Right ventricle myocardium superior (tissue), 1 donor: ENCODE measurements around the gene DAPP1. TPM values are rescaled to one million over a fixed set of nuclear protein-coding genes. Genes with fewer than 3 reads are reported as not detected.
A peak's percentile ranks its signal among the peaks of the same experiment; 100 is the strongest.

ENCODE experiments used
- ATAC-seq: fragments of 200-7000 bp; cut with Tn5 transposase; one replicate; pipeline ENCODE4 v1.9.1; 2020; ENCODE audit warnings: mild to moderate bottlenecking; ENCODE audit not compliant: poor library complexity
- DNase-seq: peaks from one replicate; pipeline ENCODE4 v3.0.0-alpha.2; 2020
- intact Hi-C: fragments of 100-400 bp; cut with DNase I; formaldehyde crosslinking; loops from one replicate; pipeline ENCODE4 v1.11.2; 2022
- total RNA-seq: library from RNA; stranded (reverse); fragmentation: NEBNext Ultra II Directional; extraction: Animal tissue kit (Norgen Biotek cat#: 25700); gene quantifications from one replicate; pipeline ENCODE4 v1.2.1, GENCODE V29; 2021
- donor health status: DM: no; HTN: yes; CAD: no; lungs with severe emphysema.

Gene DAPP1
- total RNA-seq, 1 donor from 2014 or later: 0.51 TPM

DNA sequence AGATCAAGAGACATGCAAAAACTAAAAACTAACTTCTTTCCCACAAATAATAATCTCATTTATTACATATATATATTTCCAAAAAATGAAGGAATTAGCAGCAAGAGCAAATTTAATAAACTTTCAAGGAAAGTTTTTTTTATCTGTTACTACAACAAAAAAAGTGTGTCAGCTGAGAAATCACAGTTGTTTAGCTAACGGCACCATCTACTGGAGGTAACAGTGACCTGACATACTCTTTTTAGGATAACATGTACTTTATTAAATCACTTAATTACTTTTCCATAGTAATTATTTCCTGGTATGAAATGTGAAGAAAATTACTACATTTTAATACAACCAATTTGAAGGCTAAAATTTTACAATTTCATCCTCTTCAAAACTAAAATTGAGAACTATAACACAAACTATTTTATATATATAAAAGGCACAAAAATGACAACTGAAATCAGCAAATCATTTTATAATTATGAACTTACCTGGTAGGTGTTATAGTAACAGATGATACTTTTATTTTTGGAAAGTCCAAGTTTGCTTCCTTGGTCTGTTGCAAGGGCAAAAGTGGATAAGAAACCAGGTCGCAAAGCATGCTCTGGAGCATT, 68.5 kb downstream of the DAPP1 start:
- intact Hi-C loops: loop anchor here (5.0 kb wide), 1 partner anchor 323 kb away; the partner anchor contains the start of gene TRMT10A
- ATAC-seq (peak; percentile 51), DNase-seq (no peak)

DNA sequence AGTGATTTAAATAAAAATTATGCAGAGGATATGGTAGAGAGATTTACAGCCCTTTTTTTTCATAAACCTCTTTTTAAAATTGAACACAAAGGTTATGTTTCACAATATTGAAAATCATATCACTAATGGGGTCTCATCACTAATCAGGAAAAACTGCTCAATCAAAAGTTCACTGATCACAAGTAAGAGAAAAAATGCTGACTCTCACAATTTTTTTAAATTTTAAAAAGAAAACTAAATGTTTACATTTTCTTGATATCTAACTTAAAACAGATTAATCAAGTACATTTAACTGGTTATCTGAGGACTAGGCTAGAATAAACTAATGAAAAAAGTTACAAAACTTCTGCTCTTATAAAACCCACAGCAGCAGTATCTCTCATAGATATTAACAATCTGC, 69.1 kb downstream of the DAPP1 start:
- intact Hi-C loops: loop anchor here (5.0 kb wide), 1 partner anchor 323 kb away; the partner anchor contains the start of gene TRMT10A
- no peak for ATAC-seq
- DNase-seq: no peak

DNA sequence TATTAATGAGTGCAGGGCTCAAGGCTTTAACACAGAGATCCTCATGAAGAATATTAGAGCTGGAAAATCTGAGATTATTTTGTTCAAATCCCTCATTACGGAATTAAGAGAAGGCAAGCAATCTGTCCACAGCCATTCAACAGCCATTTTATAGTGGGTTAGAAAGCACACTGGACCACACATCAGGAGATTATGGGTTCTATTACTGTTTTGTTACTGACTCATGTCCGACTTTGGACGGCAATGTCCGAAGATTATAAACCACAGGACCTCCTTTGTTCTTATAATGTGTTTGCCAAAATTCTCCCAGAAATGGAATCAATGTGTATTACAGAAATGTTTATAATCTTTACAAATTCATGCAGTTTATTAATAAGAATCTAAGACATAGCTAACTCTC, 69.5 kb downstream of the DAPP1 start:
- intact Hi-C loops: loop anchor here (5.0 kb wide), 1 partner anchor 324 kb away; the partner anchor contains the start of gene TRMT10A
- no peak for DNase-seq
- no peak for ATAC-seq

DNA sequence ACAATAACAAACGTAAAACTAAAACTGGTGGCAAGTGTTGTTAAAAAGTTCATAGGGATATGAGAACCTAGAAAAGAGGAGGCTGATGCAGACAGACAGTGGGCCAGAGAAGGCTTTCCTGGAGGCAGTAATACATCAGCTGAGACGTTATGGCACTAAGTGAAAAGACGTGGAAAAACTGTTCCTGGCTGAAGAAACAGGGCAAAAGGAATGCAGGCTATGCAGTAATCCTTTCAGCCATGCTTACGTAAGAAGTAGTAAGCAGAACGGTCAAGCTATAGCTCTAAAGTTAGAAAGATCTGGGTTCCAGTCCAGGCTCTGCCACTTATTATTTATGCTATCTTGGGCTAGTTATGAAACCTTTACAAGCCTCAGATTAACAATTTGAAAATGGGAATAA, 71.2 kb downstream of the DAPP1 start:
- intact Hi-C loops: loop anchor here (5.0 kb wide), 1 partner anchor 326 kb away; the partner anchor contains the start of gene TRMT10A
- no peak for ATAC-seq

DNA sequence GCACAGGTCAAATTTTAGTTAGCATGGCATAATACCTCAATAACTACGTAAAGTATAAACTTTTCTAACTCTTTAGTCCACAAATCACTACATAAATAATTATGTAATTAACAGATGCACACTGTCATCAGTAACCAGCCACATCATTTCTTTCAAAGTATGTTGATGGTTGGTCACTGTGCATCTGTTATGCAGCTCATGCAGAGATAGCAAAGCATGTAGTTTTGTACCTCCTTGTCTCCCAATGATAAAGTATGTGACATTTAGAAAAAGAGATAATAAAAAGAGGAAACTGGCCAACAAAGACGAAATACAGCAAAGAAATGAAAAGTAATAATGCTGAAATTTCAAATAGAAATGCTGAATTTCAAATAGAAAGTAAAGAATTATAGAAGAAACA, 74.7 kb downstream of the DAPP1 start:
- ATAC-seq: no peak
- DNase-seq: no peak
- intact Hi-C loops: no loop called here

More for the DNA sequence above, 71.2 kb downstream of the DAPP1 start:
- no peak for DNase-seq

DNA sequence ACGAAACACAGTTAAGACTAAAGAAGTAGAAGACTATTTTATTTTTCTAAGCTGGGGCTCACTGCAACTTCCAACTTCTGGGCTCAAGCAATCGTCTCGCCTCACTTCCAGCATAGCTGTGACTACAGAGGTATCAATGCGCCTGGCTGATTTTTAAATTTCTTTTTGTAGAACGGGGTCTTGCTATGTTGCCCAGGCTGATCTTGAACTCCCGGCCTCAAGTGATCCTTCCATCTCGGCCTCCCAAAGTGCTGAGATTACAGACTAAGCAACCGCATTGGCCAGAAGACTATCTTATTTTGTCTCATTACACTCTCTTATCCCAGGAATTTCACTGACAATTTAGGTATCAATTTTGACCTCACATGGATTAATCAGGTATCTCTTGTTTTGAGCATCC, 76.4 kb downstream of the DAPP1 start:
- intact Hi-C loops: no loop called here
- no peak for DNase-seq
- no peak for ATAC-seq

DNA sequence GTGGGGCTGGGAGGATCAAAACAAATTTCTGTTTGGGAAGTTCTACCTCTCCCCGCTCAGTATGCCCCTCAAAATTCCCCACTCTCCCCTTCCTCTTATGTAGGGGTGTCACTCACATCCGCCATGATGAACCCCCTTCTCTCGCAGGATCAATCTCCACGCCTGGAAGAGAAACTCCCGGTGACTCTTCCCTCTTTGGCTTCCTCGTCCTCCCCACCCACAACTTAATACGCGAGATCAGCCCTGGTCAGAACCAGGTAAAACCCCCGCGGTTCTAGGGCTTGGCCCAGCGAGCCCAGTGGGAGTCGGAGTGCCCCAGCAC, 77.2 kb downstream of the DAPP1 start:
- ATAC-seq (no peak), DNase-seq (no peak)
- intact Hi-C loops: loop anchor here (2.0 kb wide), 1 partner anchor 53 kb away; the partner anchor contains the start of gene DNAJB14

DNA sequence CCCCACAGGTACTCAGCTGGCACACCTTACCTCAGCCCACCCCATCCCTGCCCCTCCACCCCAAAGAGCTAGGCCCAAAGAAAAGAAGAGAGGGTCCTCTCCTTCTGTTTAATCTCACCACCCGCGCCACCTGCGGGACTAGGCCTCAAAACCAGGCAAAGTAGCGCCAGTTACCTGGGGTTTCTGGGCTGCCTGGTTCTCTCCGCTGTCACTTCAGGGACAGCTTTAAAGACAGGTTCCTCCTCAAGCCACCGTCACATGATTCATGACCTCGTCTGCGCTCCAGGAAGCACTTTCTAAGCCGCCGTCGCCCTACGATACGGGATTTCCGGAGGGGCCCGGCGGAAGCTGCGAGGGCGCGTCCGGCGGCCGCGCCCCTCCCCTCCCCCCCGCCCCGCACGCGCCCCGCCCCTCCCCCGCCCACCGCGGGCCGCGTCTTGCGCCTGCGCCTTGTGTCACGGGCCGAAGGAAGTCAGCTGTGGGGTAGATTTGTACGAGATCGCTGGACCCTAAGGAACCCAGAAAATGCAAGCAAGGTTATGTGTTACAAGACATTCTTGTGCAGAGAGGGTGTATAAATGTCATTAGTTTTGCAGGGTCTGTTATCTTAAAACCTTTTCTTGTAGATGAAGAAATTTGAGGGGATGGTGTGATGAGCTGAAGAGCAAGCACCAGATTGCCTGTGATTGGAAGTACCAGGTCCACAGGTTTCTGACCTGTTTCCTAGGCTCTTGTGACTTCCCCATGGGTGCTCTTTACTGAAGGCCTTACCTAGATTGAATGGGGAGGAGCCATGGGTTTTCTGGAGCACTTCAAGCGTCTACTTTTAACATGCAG, 77.8 kb downstream of the DAPP1 start, which contains the start of gene LAMTOR3:
Gene LAMTOR3, minus strand, starts transcription at position 267 of the 837 bp plus-strand sequence. CDS start 464 bp downstream, outside the sequence.
- intact Hi-C loops: loop anchor here (2.0 kb wide), 1 partner anchor 52 kb away; the partner anchor contains the start of gene DNAJB14
- DNase-seq: peak; percentile 94
- peak; percentile 99 for ATAC-seq

DNA sequence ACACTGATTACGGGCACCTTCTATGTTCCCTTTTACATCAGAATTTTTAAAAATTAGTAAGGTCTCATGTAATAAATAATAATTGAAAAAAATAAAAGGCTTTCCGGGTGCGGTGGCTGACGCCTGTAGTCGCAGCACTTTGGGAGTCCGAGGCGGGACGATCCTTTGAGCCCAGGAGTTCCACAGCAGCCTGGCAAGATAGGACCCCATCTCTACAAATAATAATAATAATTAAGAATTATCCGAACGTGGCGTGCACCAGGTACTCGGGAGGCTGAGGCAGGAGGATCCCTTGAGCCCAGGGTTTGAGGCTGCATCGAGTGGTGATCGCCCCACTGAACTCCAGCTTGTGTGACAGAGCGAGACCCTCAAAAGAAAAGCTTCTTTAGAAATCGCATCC, 78.4 kb downstream of the DAPP1 start:
- intact Hi-C loops: loop anchor here (2.0 kb wide), 1 partner anchor 52 kb away; the partner anchor contains the start of gene DNAJB14
- no peak for DNase-seq
- no peak for ATAC-seq

DNA sequence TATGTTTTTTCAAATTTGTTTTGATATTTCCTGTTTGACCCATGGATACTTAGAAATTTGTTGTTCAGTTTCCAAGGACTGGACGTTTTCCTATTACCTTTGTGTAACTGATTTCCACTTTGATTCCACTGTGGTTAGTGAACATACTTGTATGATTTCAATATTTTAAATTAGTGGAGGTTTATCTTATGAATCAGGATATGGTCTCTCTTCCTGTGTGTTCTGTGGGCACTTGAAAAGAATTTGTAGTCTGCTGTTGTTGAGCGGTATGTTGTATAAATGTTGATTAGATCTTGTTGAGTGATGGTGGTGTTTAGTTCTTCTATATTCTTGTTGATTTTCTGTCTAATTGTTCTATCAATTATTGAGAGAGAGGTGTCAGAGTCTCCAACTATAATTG, 98.8 kb downstream of the DAPP1 start:
- ATAC-seq: no peak
- intact Hi-C loops: no loop called here
- no peak for DNase-seq

DNA sequence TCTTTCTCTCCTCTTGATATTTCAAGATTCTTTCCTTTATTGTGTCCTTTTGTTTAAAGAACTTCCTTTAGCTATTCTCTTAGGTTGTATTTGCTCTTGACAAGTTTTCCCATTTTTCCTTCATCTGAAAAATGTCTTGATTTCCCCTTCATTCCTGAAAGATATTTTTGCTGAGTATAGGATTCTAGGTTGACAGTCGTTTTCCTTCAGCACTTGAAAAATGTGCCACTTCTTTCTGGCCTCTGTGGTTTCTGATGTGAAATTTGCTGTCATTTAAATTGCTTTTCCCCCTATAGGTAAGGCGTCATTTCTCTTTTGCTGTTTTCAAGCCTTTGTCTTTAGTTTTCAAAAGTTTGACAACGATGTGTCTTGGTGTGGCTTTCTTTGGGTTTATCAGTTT, 100.9 kb downstream of the DAPP1 start:
- no peak for DNase-seq
- intact Hi-C loops: no loop called here
- no peak for ATAC-seq

DNA sequence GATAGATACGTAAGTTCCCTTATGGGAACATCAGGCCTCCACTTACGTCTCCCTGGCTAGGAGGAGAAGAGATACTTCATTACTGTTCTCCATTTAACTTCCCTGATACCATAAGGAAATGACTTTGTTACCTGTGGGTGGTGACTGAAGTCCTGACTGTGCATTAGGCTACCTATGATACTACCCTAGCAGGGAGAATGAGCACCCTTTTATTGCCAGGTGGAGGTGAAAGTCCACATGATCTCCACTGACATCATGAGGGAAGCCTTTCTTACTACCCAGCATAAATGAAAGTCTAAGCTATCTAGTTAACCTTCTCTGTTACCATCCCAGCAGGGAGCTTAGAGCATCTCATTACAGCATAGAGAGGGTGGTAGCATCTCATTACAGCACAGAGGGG, 102.0 kb downstream of the DAPP1 start:
- intact Hi-C loops: no loop called here
- no peak for DNase-seq
- ATAC-seq: no peak

Other genes with a start within 250 kb of the DAPP1 start
- 3.3 TPM for gene MTTP, start 242.0 kb upstream of the DAPP1 start, total RNA-seq
- gene C4orf54, start 159.0 kb upstream of the DAPP1 start, total RNA-seq: 0.73 TPM
- 31.4 TPM for gene LAMTOR3, start 77.6 kb downstream of the DAPP1 start, total RNA-seq
- gene DNAJB14, start 129.8 kb downstream of the DAPP1 start, total RNA-seq: 18.3 TPM
- gene H2AZ1, start 133.4 kb downstream of the DAPP1 start, total RNA-seq: 80.4 TPM